Liver (tissue), 9 donors: Measurements from ENCODE around the gene NDUFAF7. TPM values are rescaled to one million over a fixed set of nuclear protein-coding genes. Genes with fewer than 3 reads are reported as not detected.

ENCODE experiments used
- DNase-seq: peaks from one replicate; pipeline ENCODE4 v3.0.0-alpha.2; 2017; ENCODE audit warnings: low spot score
- H3K27ac ChIP-seq, 2 donors: one replicate each; pipeline ENCODE4 v1.7.0; 2013; ENCODE audit warnings: inconsistent platforms in 2 of 2, low read length in 2 of 2, control low read depth in 1 of 2, low read depth in 1 of 2, mild to moderate bottlenecking in 1 of 2
- H3K27me3 ChIP-seq, 4 donors: one replicate each; pipeline versions ENCODE4 v1.6.1 to v1.7.0; 2013; ENCODE audit warnings: low read length in 3 of 4, inconsistent platforms in 1 of 4, mild to moderate bottlenecking in 1 of 4, moderate library complexity in 1 of 4; ENCODE audit not compliant: control insufficient read depth in 4 of 4, insufficient read depth in 4 of 4
- H3K36me3 ChIP-seq, 4 donors: one replicate each; pipeline versions ENCODE4 v1.6.1 to v1.7.0; 2013; ENCODE audit warnings: low read length in 3 of 4, mild to moderate bottlenecking in 3 of 4, low read depth in 1 of 4, moderate library complexity in 1 of 4; ENCODE audit not compliant: control insufficient read depth in 4 of 4, insufficient read depth in 3 of 4
- H3K4me1 ChIP-seq, 4 donors: one replicate each; pipeline versions ENCODE4 v1.6.1 to v1.7.0; 2013; ENCODE audit warnings: low read length in 3 of 4, mild to moderate bottlenecking in 3 of 4, moderate library complexity in 1 of 4; ENCODE audit not compliant: control insufficient read depth in 4 of 4, insufficient read depth in 4 of 4
- H3K4me3 ChIP-seq, 3 donors: one replicate each; pipeline versions ENCODE4 v1.6.1 to v1.7.0; 2013; ENCODE audit warnings: low read length in 3 of 3, control low read depth in 1 of 3, low read depth in 1 of 3, mild to moderate bottlenecking in 1 of 3
- H3K9ac ChIP-seq, 2 donors: one replicate each; pipeline ENCODE4 v1.7.0; 2013; ENCODE audit warnings: low read length in 2 of 2, mild to moderate bottlenecking in 2 of 2, moderate library complexity in 2 of 2, control low read depth in 1 of 2, low read depth in 1 of 2
- H3K9me3 ChIP-seq, 4 donors: one replicate each; pipeline versions ENCODE4 v1.6.1 to v1.7.0; 2013; ENCODE audit warnings: low read length in 3 of 4; ENCODE audit not compliant: control insufficient read depth in 4 of 4
- EGR1 ChIP-seq, 2 donors: IDR thresholded peaks; 2 replicates each; pipeline ENCODE4 v1.6.1; 2016 to 2018; ENCODE audit warnings: antibody characterized with exemption in 2 of 2, low read depth in 2 of 2
- FOXA1 ChIP-seq: IDR thresholded peaks from 2 replicates; pipeline ENCODE4 v1.6.1; 2016; ENCODE audit warnings: antibody characterized with exemption
- FOXA2 ChIP-seq: IDR thresholded peaks from 2 replicates; pipeline ENCODE4 v1.6.1; 2016; ENCODE audit warnings: antibody characterized with exemption
- GABPA ChIP-seq, 2 donors: IDR thresholded peaks in 1 of 2; conservative IDR thresholded peaks in 1 of 2; 2 replicates each; pipeline ENCODE4 v1.6.1; 2016; ENCODE audit warnings: antibody characterized with exemption in 2 of 2, mild to moderate bottlenecking in 1 of 2, moderate library complexity in 1 of 2
- JUND ChIP-seq, 2 donors: IDR thresholded peaks; 2 replicates each; pipeline ENCODE4 v1.6.1; 2016; ENCODE audit warnings: antibody characterized with exemption in 2 of 2
- NR2F2 ChIP-seq: IDR thresholded peaks from 2 replicates; pipeline ENCODE4 v1.6.1; 2016; ENCODE audit warnings: antibody characterized with exemption
- RXRA ChIP-seq, 2 donors: IDR thresholded peaks; 2 replicates each; pipeline ENCODE4 v1.6.1; 2017 to 2018; ENCODE audit warnings: antibody characterized with exemption in 2 of 2, mild to moderate bottlenecking in 1 of 2
- SP1 ChIP-seq: IDR thresholded peaks from 2 replicates; pipeline ENCODE4 v1.6.1; 2018; ENCODE audit warnings: antibody characterized with exemption, mild to moderate bottlenecking
- TAF1 ChIP-seq: conservative IDR thresholded peaks from 2 replicates; pipeline ENCODE4 v1.6.1; 2016; ENCODE audit warnings: antibody characterized with exemption, mild to moderate bottlenecking
- WGBS: extraction: QIAGEN DNeasy Blood & Tissue Kit; methylation state at CpG from one replicate; pipeline ENCODE4 v1.1.7; 2013; 5-methylcytosine and 5-hydroxymethylcytosine counted together
- polyA plus RNA-seq, 2 donors: library from polyadenylated mRNA; stranded (reverse) in 1 of 2; unstranded in 1 of 2; fragments of 200-250 nt in 1 of 2; fragments of >200 nt in 1 of 2; fragmentation: Nextera tagmentation in 1 of 2; extraction: Ambion mirVana in 1 of 2; gene quantifications; one replicate each; pipeline versions ENCODE4 v1.2.1 to v1.2.3, GENCODE V29; 2013 to 2015
- total RNA-seq, 2 donors: library from RNA; depleted of rRNA; stranded (reverse); fragments of >200 nt; gene quantifications; one replicate each; pipeline ENCODE4 v1.2.3, GENCODE V29; 2014
- TF ChIP-seq, protein P1 (sequence below): IDR thresholded peaks from 2 replicates; pipeline ENCODE4 v1.6.1; 2016; ENCODE audit warnings: antibody characterized with exemption, mild to moderate bottlenecking
- TF ChIP-seq, protein P2 (sequence below): IDR thresholded peaks from 2 replicates; pipeline ENCODE4 v1.6.1; 2016; ENCODE audit warnings: antibody characterized with exemption
- TF ChIP-seq, protein P3 (sequence below): IDR thresholded peaks from 2 replicates; pipeline ENCODE4 v1.6.1; 2016; ENCODE audit warnings: antibody characterized with exemption
- TF ChIP-seq, protein P4 (sequence below): fragments of 150-350 bp; IDR thresholded peaks from 2 replicates; pipeline ENCODE4 v1.5.1; 2017; ENCODE audit warnings: improper control_type of control experiment, low read depth, low read length; ENCODE audit not compliant: missing input control
- donor health status: healthy.
- donor health status: healthy.
- donor health status: healthy.
- donor health status: healthy.
- donor health status: healthy.

Gene NDUFAF7
- total and polyA plus RNA-seq, 4 donors: 8.7 to 13.6 (median 11.3) TPM

DNA sequence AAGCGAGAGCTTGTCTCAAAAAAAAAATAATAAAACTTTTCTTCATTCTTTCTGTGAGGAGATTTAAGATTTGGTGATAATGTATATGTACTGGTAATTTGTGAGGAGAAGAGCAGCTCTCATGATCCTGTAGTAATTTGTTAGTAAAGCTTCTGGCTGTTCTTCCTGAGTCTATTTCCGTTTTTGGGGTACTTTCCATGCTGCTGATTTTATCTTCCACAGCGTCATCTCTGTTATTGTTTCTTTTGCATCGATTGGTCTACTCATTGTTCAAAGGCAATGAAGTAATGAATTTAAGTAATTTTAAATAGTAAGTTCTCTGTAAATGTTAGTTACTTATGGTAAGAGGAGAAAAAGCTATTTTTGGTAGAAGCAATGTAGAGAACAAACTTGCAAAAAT lies 12.0 kb downstream of the NDUFAF7 start:
- H3K9ac ChIP-seq: no peak overlapping the region
- H3K9me3 ChIP-seq: no peaks in the 10 kb centered on the region
- DNase-seq: no peak
- H3K36me3 ChIP-seq: peaks cover 5 to 56% (median 44%) of the 10 kb centered on the region in 4 donors
- TF ChIP-seq JUND (IDR thresholded peaks at IDR 0.05): no peak
- no peak for TF ChIP-seq EGR1 (IDR thresholded peaks at IDR 0.05; ENCODE audit: low read depth in 2 of 2)
- TF ChIP-seq FOXA1: no peak
- TF ChIP-seq, protein P1, sequence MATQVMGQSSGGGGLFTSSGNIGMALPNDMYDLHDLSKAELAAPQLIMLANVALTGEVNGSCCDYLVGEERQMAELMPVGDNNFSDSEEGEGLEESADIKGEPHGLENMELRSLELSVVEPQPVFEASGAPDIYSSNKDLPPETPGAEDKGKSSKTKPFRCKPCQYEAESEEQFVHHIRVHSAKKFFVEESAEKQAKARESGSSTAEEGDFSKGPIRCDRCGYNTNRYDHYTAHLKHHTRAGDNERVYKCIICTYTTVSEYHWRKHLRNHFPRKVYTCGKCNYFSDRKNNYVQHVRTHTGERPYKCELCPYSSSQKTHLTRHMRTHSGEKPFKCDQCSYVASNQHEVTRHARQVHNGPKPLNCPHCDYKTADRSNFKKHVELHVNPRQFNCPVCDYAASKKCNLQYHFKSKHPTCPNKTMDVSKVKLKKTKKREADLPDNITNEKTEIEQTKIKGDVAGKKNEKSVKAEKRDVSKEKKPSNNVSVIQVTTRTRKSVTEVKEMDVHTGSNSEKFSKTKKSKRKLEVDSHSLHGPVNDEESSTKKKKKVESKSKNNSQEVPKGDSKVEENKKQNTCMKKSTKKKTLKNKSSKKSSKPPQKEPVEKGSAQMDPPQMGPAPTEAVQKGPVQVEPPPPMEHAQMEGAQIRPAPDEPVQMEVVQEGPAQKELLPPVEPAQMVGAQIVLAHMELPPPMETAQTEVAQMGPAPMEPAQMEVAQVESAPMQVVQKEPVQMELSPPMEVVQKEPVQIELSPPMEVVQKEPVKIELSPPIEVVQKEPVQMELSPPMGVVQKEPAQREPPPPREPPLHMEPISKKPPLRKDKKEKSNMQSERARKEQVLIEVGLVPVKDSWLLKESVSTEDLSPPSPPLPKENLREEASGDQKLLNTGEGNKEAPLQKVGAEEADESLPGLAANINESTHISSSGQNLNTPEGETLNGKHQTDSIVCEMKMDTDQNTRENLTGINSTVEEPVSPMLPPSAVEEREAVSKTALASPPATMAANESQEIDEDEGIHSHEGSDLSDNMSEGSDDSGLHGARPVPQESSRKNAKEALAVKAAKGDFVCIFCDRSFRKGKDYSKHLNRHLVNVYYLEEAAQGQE: no peak
- TF ChIP-seq SP1: no peak
- TF ChIP-seq, protein P2, sequence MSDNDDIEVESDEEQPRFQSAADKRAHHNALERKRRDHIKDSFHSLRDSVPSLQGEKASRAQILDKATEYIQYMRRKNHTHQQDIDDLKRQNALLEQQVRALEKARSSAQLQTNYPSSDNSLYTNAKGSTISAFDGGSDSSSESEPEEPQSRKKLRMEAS: no peak
- no peak for TF ChIP-seq TAF1
- no peak overlapping the region for H3K27ac ChIP-seq
- H3K4me1 ChIP-seq: no peaks in the 10 kb centered on the region
- H3K4me3 ChIP-seq: no peak overlapping the region
- 90% methylated on average over 4 of the region's 4 CpGs for WGBS
- H3K27me3 ChIP-seq: no peaks in the 10 kb centered on the region

DNA sequence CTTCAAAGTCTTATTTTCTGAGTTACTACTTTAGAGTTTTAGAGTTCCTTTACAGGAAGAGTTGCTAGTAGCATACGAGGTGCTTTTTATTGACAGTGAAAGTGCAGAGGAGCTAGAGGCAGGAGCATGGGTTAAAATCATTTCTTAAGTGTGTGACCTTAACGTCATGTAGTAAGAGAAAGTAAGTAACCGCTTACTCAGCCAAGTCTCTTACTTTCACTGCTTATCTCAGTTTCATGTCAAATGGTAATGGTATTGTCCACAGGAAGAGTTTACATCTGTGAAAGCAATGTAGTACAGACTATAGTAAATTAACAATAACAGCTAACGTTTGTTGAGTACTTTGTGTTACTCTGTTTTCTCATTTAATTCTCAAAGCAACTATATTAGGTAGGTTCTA lies 12.6 kb downstream of the NDUFAF7 start:
- WGBS: 79% methylated on average over 4 of the region's 4 CpGs
- DNase-seq: no peak
- Histone ChIP-seq H3K9me3 (no peaks in the 10 kb centered on the region), H3K4me1 (no peaks in the 10 kb centered on the region), H3K4me3 (no peak overlapping the region), H3K9ac (no peak overlapping the region), H3K27ac (no peak overlapping the region), H3K27me3 (no peaks in the 10 kb centered on the region), H3K36me3 (peaks cover 5 to 60% (median 44%) of the 10 kb centered on the region in 4 donors)
- no peak for TF ChIP-seq TAF1
- TF ChIP-seq FOXA1: no peak
- no peak for TF ChIP-seq FOXA2
- TF ChIP-seq SP1: no peak
- TF ChIP-seq, protein P3, sequence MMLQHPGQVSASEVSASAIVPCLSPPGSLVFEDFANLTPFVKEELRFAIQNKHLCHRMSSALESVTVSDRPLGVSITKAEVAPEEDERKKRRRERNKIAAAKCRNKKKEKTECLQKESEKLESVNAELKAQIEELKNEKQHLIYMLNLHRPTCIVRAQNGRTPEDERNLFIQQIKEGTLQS: no peak
- TF ChIP-seq EGR1 (IDR thresholded peaks at IDR 0.05; ENCODE audit: low read depth in 2 of 2): no peak
- TF ChIP-seq NR2F2: no peak
- TF ChIP-seq, protein P4, sequence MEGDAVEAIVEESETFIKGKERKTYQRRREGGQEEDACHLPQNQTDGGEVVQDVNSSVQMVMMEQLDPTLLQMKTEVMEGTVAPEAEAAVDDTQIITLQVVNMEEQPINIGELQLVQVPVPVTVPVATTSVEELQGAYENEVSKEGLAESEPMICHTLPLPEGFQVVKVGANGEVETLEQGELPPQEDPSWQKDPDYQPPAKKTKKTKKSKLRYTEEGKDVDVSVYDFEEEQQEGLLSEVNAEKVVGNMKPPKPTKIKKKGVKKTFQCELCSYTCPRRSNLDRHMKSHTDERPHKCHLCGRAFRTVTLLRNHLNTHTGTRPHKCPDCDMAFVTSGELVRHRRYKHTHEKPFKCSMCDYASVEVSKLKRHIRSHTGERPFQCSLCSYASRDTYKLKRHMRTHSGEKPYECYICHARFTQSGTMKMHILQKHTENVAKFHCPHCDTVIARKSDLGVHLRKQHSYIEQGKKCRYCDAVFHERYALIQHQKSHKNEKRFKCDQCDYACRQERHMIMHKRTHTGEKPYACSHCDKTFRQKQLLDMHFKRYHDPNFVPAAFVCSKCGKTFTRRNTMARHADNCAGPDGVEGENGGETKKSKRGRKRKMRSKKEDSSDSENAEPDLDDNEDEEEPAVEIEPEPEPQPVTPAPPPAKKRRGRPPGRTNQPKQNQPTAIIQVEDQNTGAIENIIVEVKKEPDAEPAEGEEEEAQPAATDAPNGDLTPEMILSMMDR: no peak
- TF ChIP-seq JUND (IDR thresholded peaks at IDR 0.05): no peak
- no peak for TF ChIP-seq GABPA (IDR thresholded peaks at IDR 0.05 in 1 of 2, conservative IDR thresholded peaks at IDR 0.05 in 1 of 2)
- TF ChIP-seq, protein P2: no peak
- TF ChIP-seq RXRA (IDR thresholded peaks at IDR 0.05): no peak
- TF ChIP-seq, protein P1: no peak
